HG03097 (cell line): Measurements from ENCODE around the gene RUNDC1.

Source experiments
- ATAC-seq: cut with Tn5 transposase; IDR thresholded peaks from one replicate; pipeline ENCODE4 v1.9.1; 2021; ENCODE audit not compliant: unreplicated experiment, low FRiP score

The RUNDC1 gene

DNA sequence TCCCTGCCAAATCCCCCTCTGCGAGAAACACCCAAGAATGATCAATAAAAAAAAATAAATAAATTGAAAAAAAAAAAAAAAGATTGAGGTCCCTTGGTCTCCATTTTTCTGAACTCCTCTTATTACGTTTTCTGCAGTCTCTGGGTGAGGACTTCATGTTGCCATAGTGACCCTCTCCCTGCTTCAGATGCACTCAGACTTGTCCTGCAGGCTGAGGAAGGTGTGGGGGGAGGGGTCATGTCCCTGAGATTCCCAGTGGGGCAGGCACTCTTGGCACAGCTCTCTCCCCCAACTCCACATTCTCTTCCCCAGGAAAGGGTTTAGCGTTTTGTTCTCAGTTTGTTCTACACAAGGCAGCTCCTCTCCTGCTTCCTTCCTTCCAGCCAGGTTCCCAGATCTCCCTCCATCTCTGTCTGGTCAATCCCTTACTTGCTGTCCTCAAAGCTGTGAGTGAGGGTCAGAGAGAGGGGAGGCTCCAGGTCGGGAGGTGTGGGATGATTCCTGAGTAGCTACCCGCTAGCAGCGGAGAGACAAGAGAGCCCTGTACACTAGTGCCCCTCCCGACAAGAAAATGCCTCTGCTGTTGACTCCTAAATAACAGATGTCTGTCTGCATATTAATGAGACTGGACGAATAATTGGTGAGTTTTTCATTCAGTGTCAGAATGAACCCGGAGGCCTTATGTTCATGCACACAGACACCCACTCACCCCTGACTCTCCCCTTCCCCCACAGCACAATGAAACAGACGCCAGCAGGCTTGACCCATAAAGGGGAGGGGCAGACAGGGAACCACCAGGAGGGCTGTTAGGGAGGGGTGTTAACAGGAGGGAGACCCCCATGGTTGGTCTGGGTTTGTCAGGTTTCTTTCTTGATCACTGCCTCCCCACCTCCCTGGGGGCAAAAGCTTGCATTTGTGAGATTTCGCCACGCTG lies 53.9 kb downstream of the RUNDC1 start:
- no peak for ATAC-seq

GRCh38 chr17:43034894-43035293 lies 54.5 kb downstream of the RUNDC1 start:
- ATAC-seq, result no peak

DNA sequence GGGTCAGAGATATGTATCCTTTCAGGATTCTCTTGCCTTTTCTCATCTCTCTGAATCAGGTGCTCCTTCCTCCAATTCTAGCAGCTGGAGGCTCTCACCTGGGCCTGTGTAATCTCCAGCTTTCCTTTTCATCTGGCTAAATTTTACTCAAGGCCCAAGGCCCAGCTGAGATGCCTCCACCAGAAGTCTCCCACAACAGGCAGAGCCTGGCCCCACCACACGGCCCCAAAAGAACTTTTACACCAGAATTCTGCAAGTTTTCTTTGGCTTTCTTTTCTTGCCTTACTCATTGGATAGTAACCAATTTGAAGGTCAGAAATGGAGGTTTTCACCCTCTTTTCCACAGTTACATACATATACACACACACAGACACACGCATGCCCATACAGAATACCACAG lies 59.3 kb downstream of the RUNDC1 start:
- ATAC-seq, result no peak

DNA sequence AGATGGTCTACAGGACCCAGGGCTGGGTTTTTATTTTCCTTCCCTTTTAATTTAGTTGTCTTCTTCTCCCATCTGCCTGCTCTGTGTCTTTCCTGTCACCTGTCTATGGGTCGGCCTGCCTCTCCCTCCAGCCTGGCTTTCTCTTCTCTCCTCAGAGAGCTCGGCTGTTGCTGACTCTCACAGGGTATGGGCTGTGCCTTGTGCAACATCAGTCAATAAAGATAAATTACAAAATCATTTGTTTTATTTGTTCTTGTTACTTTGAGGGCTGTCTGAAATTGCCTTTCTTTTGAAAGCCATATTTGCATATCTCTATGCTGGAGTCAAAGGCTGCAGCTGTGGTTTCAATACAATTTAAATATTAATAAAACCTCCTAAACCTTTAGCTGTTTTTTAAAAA lies 60.3 kb downstream of the RUNDC1 start:
- no peak for ATAC-seq

DNA sequence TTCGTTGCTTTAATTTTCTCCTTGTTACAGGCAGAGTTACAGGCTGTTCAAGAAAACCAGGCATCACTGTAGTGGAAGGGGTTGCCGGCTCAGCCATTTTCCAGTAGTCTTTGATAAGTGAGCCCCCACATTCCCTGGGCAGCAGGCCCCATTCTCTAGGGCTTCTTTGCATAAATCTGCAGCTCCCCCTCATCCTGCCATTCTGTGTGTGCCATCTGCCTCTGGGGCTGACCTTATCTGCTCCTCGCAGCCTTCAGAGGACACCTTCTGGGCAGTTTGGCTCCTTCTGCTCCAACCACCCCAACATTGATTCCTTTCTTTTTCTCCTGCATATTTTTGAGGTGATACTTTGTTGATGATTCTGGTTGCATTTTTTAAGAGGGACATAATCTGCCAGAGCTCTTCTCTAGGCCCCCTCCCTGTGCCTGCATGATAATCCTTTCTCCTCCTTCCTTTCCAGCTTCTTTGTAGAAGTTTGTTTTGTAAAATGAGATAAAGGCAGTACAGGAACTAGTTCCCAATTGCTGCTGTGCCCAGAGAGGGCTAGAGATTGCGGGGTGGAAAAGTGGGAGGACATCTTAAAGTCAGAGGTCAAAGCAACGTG lies 61.8 kb downstream of the RUNDC1 start:
- no peak for ATAC-seq
